Lung (tissue), 12 donors: Measurements from ENCODE around the gene ZNF467. TPM values are rescaled to one million over a fixed set of nuclear protein-coding genes. Genes with fewer than 3 reads are reported as not detected.

ENCODE experiments used
- ATAC-seq: fragments of 200-7000 bp; cut with Tn5 transposase; one replicate; pipeline ENCODE4 v1.9.1; 2020; ENCODE audit warnings: moderate number of reproducible peaks; ENCODE audit not compliant: insufficient read depth, low FRiP score
- DNase-seq, 3 donors: peaks; one replicate each; pipeline ENCODE4 v3.0.0-alpha.2; 2013 to 2017
- H3K27ac ChIP-seq, 2 donors: one replicate each; pipeline ENCODE4 v1.5.1; 2013; ENCODE audit warnings: mild to moderate bottlenecking in 2 of 2, moderate library complexity in 2 of 2, control low read depth in 1 of 2, inconsistent platforms in 1 of 2, low read depth in 1 of 2, low read length in 1 of 2
- H3K27me3 ChIP-seq, 3 donors: one replicate each; pipeline ENCODE4 v1.5.1; 2013; ENCODE audit warnings: low read length in 2 of 3; ENCODE audit not compliant: control insufficient read depth in 3 of 3, insufficient read depth in 3 of 3
- H3K36me3 ChIP-seq, 4 donors: one replicate each; pipeline ENCODE4 v1.5.1; 2013; ENCODE audit warnings: low read length in 4 of 4, mild to moderate bottlenecking in 1 of 4, moderate library complexity in 1 of 4; ENCODE audit not compliant: control insufficient read depth in 4 of 4, insufficient read depth in 4 of 4
- H3K4me1 ChIP-seq, 5 donors: one replicate each; pipeline ENCODE4 v1.5.1; 2013; ENCODE audit warnings: low read length in 5 of 5, mild to moderate bottlenecking in 2 of 5, moderate library complexity in 1 of 5; ENCODE audit not compliant: control insufficient read depth in 5 of 5, insufficient read depth in 5 of 5
- H3K4me3 ChIP-seq: one replicate; pipeline ENCODE4 v1.5.1; 2013; ENCODE audit warnings: mild to moderate bottlenecking, control low read depth, moderate library complexity
- H3K9ac ChIP-seq, 2 donors: one replicate each; pipeline ENCODE4 v1.5.1; 2013; ENCODE audit warnings: low read length in 2 of 2, control low read depth in 1 of 2; ENCODE audit not compliant: insufficient read depth in 1 of 2
- H3K9me3 ChIP-seq, 4 donors: one replicate each; pipeline ENCODE4 v1.5.1; 2013; ENCODE audit warnings: low read length in 3 of 4, mild to moderate bottlenecking in 1 of 4, moderate library complexity in 1 of 4; ENCODE audit not compliant: control insufficient read depth in 4 of 4, insufficient read depth in 3 of 4
- WGBS, 2 donors: extraction: QIAGEN DNeasy Blood & Tissue Kit; methylation state at CpG; one replicate each; pipeline ENCODE4 v1.1.7; 2013; 5-methylcytosine and 5-hydroxymethylcytosine counted together
- polyA plus RNA-seq, 2 donors: library from polyadenylated mRNA; stranded (reverse); fragments of 200-250 nt; gene quantifications; one replicate each; pipeline ENCODE4 v1.2.1, GENCODE V29; 2013
- total RNA-seq, 2 donors: library from RNA; depleted of rRNA in 1 of 2; stranded (reverse); fragments of >200 nt in 1 of 2; gene quantifications; one replicate each; pipeline ENCODE4 v1.2.1, GENCODE V29; 2014 to 2021
- TF ChIP-seq, protein P1 (sequence below): IDR thresholded peaks from 2 replicates; pipeline ENCODE4 v1.5.1; 2012; ENCODE audit warnings: mild to moderate bottlenecking; ENCODE audit errors: control extremely low read depth, extremely low read depth
- donor health status: control.
- donor health status: control.
- donor health status: Bipolar disorder and iron deficiency.
- donor health status: healthy.
- donor health status: DM: yes; HTN: yes; CAD: no.

The ZNF467 gene
- total and polyA plus RNA-seq, 4 donors, result 9.8 to 27.2 (median 14.9) TPM

DNA sequence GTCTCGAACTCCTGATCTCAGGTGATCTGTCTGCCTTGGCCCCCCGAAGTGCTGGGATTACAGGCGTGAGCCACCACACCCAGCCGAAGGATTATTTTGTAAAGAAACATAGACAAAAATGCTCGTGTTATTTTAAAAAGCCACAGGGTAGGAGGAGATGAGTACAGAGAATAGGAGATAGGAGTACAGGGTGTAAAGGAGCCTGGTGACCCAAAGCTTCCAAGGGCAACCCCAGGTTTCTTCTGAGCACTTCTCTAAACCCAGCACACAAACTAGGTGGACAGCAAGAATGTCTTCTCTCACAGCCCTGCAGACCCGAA lies 54.7 kb downstream of the ZNF467 start:
- Histone ChIP-seq H3K27ac (peak overlapping the region in 1 of 2 donors; percentile 63), H3K9ac (no peak overlapping the region), H3K36me3 (peaks cover 0 to 27% (median 13%) of the 10 kb centered on the region in 4 donors), H3K4me3 (no peak overlapping the region), H3K9me3 (no peaks in the 10 kb centered on the region), H3K4me1 (peaks cover 0 to 18% (median 9%) of the 10 kb centered on the region in 5 donors), H3K27me3 (no peaks in the 10 kb centered on the region)
- TF ChIP-seq, protein P1, sequence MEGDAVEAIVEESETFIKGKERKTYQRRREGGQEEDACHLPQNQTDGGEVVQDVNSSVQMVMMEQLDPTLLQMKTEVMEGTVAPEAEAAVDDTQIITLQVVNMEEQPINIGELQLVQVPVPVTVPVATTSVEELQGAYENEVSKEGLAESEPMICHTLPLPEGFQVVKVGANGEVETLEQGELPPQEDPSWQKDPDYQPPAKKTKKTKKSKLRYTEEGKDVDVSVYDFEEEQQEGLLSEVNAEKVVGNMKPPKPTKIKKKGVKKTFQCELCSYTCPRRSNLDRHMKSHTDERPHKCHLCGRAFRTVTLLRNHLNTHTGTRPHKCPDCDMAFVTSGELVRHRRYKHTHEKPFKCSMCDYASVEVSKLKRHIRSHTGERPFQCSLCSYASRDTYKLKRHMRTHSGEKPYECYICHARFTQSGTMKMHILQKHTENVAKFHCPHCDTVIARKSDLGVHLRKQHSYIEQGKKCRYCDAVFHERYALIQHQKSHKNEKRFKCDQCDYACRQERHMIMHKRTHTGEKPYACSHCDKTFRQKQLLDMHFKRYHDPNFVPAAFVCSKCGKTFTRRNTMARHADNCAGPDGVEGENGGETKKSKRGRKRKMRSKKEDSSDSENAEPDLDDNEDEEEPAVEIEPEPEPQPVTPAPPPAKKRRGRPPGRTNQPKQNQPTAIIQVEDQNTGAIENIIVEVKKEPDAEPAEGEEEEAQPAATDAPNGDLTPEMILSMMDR, result no peak
- DNase-seq (no peak), ATAC-seq (no peak)
- 95 to 98% methylated on average over 6 of the region's 6 CpGs for WGBS, 2 donors

DNA sequence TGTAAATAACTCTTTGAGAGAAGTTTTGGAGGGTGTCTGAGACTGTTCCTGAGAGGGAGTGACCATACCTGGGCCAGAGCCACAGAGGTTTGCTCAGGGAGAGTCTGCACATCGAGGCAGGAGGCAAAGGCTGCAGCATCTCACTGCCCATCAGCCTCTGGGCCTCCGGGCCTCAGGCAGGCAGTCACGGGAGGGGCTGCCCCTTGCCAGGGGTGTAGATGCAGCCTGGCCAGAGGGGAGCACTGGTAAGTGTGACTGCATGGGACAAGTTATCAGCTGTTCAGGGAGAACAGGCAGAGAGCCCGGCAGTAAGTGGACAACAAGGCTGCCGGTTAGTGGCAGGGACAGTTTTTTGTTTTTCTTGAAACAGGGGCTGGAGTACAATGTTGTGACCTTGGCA lies 55.9 kb downstream of the ZNF467 start:
- H3K27me3 ChIP-seq, result no peaks in the 10 kb centered on the region
- H3K27ac ChIP-seq, result peak overlapping the region in 1 of 2 donors; percentile 73
- H3K4me1 ChIP-seq, result peaks cover 0 to 18% (median 9%) of the 10 kb centered on the region in 5 donors
- H3K9ac ChIP-seq, result no peak overlapping the region
- ATAC-seq (no peak), DNase-seq (no peak)
- TF ChIP-seq, protein P1, result no peak
- WGBS, 2 donors, result 87 to 88% methylated on average over 5 of the region's 5 CpGs
- H3K4me3 ChIP-seq, result no peak overlapping the region
- no peaks in the 10 kb centered on the region for H3K9me3 ChIP-seq
- peaks cover 0 to 16% (median 8%) of the 10 kb centered on the region in 4 donors for H3K36me3 ChIP-seq

DNA sequence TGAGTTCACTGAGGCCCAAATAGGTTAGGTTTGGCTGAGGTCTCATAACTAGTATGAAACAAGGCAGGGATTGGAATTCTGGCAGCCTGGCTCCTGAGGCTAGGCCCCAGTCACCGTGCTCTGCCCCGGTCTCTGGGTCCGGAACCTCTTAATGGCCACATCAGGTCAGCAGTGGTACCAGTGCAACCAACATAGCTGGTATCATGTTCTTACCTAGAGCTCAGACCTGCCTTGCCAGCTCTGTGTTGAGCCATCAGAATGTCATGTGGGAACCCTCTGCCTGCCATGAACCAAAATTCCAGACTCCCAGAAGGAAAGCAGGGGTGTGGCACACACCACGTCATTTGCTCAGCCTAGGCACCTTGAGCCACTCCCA lies 56.5 kb downstream of the ZNF467 start:
- peak overlapping the region in 1 of 2 donors; percentile 73 for H3K27ac ChIP-seq
- DNase-seq (no peak), ATAC-seq (no peak)
- no peak overlapping the region for H3K4me3 ChIP-seq
- TF ChIP-seq, protein P1, result no peak
- 94 to 99% methylated on average over 4 of the region's 4 CpGs for WGBS, 2 donors
- H3K9ac ChIP-seq, result no peak overlapping the region
- no peaks in the 10 kb centered on the region for H3K27me3 ChIP-seq
- peaks cover 0 to 13% (median 6%) of the 10 kb centered on the region in 4 donors for H3K36me3 ChIP-seq
- H3K9me3 ChIP-seq, result no peaks in the 10 kb centered on the region
- peaks cover 0 to 18% (median 9%) of the 10 kb centered on the region in 5 donors for H3K4me1 ChIP-seq
